Measurements from ENCODE around the gene MYEOV. TPM values are rescaled to one million over a fixed set of nuclear protein-coding genes. Genes with fewer than 3 reads are reported as not detected.

MYEOV gene
- total RNA-seq, 3 donors from 2014 or later (not counting 1 experiment from before 2014, with no cell fraction given) = 1.1 to 1.2 TPM; not detected in 1

DNA sequence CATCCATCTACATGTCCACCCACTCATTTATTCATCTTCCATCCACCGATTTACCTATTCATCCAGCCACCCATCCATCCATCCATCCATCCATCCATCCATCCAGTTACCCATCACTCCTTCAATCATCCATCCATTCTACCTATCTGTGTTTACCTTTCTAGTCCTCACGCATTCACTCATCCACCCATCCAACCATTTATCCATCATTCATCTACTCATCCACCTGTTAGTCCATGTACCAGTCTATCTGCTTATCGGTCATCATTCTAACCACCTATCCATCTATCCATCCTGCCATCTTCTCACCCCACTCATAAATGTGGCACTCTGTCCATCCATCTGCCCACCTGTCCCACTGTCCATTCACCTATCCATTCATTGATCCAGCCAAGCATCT, 21.9 kb upstream of the MYEOV start:
- ATAC-seq (no peak), DNase-seq (no peak)
- H3K36me3 Mint-ChIP-seq = no peaks in the 10 kb centered on the region
- no peaks in the 10 kb centered on the region for H3K4me1 Mint-ChIP-seq
- intact Hi-C loops (cut with micrococcal nuclease) = no loop called here
- H3K27me3 ChIP-seq (ENCODE audit: control insufficient read depth, insufficient read depth, low read length) = no peaks in the 10 kb centered on the region
- no peaks in the 10 kb centered on the region for H3K4me1 ChIP-seq (ENCODE audit: control insufficient read depth, insufficient read depth, low read length)
- 92% methylated on average over 3 of the region's 3 CpGs for WGBS (ENCODE audit: insufficient coverage)
- H3K4me3 Mint-ChIP-seq = no peak overlapping the region
- H3K4me3 ChIP-seq (ENCODE audit: low read length) = no peak overlapping the region
- no peaks in the 10 kb centered on the region for H3K9me3 Mint-ChIP-seq
- H3K27ac ChIP-seq (ENCODE audit: low read length) = no peak overlapping the region
- TF ChIP-seq, protein P1, sequence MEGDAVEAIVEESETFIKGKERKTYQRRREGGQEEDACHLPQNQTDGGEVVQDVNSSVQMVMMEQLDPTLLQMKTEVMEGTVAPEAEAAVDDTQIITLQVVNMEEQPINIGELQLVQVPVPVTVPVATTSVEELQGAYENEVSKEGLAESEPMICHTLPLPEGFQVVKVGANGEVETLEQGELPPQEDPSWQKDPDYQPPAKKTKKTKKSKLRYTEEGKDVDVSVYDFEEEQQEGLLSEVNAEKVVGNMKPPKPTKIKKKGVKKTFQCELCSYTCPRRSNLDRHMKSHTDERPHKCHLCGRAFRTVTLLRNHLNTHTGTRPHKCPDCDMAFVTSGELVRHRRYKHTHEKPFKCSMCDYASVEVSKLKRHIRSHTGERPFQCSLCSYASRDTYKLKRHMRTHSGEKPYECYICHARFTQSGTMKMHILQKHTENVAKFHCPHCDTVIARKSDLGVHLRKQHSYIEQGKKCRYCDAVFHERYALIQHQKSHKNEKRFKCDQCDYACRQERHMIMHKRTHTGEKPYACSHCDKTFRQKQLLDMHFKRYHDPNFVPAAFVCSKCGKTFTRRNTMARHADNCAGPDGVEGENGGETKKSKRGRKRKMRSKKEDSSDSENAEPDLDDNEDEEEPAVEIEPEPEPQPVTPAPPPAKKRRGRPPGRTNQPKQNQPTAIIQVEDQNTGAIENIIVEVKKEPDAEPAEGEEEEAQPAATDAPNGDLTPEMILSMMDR (IDR thresholded peaks at IDR 0.05) = no peak
- no peaks in the 10 kb centered on the region for H3K9me3 ChIP-seq (ENCODE audit: control insufficient read depth, insufficient read depth, low read length)
- H3K27me3 Mint-ChIP-seq (ENCODE audit: low read depth in 2 of 2) = peaks cover 0 to 7% of the 10 kb centered on the region in 2 donors
- no peak overlapping the region for H3K27ac Mint-ChIP-seq
- no peaks in the 10 kb centered on the region for H3K36me3 ChIP-seq (ENCODE audit: control insufficient read depth, insufficient read depth, low read length)

DNA sequence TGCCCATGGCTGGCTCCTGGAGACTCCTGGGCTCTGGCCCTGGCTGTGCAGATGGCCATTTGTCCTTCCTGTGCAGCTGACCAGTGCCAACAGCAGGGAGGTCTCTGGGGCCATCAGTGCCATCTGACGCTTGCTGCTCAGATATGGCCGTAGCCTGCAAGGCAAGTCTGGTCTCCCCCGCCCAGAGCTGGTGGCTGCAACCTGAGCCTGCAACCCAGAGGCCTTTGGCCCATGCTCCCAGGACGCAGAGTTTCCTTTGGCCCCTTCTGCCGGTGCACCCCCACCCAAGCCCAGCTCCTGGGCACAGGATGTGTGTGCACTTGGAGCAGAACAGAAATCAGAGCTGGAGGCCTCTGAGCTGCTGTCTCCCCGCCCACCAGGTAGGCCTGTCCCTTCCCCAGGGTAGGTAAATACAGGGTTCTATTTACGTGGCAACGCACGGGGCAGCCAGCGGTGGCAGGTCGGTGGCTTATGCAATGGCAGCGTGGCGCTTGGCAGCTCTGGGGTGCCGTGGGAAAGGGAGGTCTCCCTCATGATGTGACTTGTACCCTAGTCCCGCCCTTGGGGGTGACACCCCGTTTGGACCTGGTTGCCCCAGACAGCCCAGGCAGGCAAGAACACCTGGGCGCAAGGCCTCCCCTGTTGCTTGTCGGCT, 21.0 kb upstream of the MYEOV start:
- no peaks in the 10 kb centered on the region for H3K36me3 Mint-ChIP-seq

DNA sequence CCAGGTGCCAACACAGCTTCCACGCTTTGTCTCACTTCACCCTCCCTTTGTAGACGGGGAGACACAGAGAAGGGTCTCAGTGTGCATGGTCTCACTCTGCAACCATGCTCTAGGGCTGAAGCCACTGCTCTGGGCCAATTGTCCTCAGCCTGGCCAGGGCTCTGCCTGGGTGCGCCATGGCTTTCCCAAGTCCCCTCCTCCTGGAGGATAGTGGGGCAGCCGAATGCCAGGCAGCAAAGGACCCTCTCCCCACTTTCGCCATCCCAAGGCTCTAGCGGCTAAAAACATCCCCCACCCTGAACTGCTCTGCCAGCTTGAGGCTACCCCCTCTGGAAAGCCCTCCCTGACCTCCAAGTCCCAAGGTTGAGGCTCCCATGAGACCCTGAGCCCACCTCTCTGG, 20.4 kb upstream of the MYEOV start:
- H3K27ac ChIP-seq (ENCODE audit: low read length) = no peak overlapping the region
- TF ChIP-seq, protein P1 (IDR thresholded peaks at IDR 0.05) = no peak
- H3K4me3 ChIP-seq (ENCODE audit: low read length) = no peak overlapping the region
- H3K27me3 ChIP-seq (ENCODE audit: control insufficient read depth, insufficient read depth, low read length) = no peaks in the 10 kb centered on the region
- Mint-ChIP-seq H3K36me3 (no peaks in the 10 kb centered on the region), H3K9me3 (no peaks in the 10 kb centered on the region), H3K27ac (no peak overlapping the region), H3K4me1 (no peaks in the 10 kb centered on the region), H3K27me3 (ENCODE audit: low read depth in 2 of 2) (peaks cover 0 to 4% of the 10 kb centered on the region in 2 donors), H3K4me3 (no peak overlapping the region)
- no peaks in the 10 kb centered on the region for H3K4me1 ChIP-seq (ENCODE audit: control insufficient read depth, insufficient read depth, low read length)
- no peaks in the 10 kb centered on the region for H3K36me3 ChIP-seq (ENCODE audit: control insufficient read depth, insufficient read depth, low read length)
- 83% methylated on average over 6 of the region's 6 CpGs for WGBS (ENCODE audit: insufficient coverage)
- ATAC-seq (no peak), DNase-seq (no peak)
- intact Hi-C loops (cut with micrococcal nuclease) = no loop called here
- no peaks in the 10 kb centered on the region for H3K9me3 ChIP-seq (ENCODE audit: control insufficient read depth, insufficient read depth, low read length)

More for the DNA sequence above, 21.0 kb upstream of the MYEOV start:
- H3K4me3 ChIP-seq (ENCODE audit: low read length) = no peak overlapping the region
- Mint-ChIP-seq H3K9me3 (no peaks in the 10 kb centered on the region), H3K4me1 (no peaks in the 10 kb centered on the region), H3K27me3 (ENCODE audit: low read depth in 2 of 2) (peaks cover 0 to 4% of the 10 kb centered on the region in 2 donors), H3K4me3 (no peak overlapping the region), H3K27ac (no peak overlapping the region)
- intact Hi-C loops (cut with micrococcal nuclease) = no loop called here
- H3K9me3 ChIP-seq (ENCODE audit: control insufficient read depth, insufficient read depth, low read length) = no peaks in the 10 kb centered on the region
- WGBS (ENCODE audit: insufficient coverage) = 94% methylated on average over 18 of the region's 18 CpGs
- DNase-seq = no peak
- no peaks in the 10 kb centered on the region for H3K4me1 ChIP-seq (ENCODE audit: control insufficient read depth, insufficient read depth, low read length)
- no peak overlapping the region for H3K27ac ChIP-seq (ENCODE audit: low read length)
- TF ChIP-seq, protein P1 (IDR thresholded peaks at IDR 0.05) = no peak
- no peaks in the 10 kb centered on the region for H3K36me3 ChIP-seq (ENCODE audit: control insufficient read depth, insufficient read depth, low read length)
- ATAC-seq = no peak
- no peaks in the 10 kb centered on the region for H3K27me3 ChIP-seq (ENCODE audit: control insufficient read depth, insufficient read depth, low read length)

DNA sequence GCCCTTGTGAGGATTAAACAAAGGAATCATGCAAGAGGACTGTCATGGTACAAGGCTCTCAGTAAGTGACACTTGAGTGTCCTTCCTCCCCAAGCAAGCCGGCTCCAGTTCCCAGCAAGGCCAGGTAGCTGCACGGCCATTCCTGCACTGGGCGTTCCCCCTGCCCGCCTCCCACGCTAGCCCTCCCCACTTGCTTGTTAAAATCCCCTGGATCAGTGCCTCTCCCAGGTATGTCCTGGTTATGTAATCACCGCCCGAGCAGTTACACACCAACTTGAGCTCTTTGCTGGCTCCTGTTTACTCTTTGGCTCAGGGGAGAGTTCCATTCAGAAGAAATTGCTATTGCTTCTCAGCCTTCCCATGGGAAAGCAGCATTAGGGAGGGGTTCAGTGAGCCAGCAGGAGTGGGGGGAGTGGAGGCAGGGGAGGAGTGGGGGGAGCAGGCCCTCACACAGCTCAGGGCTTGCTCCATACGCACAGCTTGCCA, 19.4 kb upstream of the MYEOV start:
- TF ChIP-seq, protein P1 (IDR thresholded peaks at IDR 0.05) = no peak
- H3K9me3 Mint-ChIP-seq = no peaks in the 10 kb centered on the region

More for the DNA sequence above, 19.4 kb upstream of the MYEOV start:
- Mint-ChIP-seq H3K4me1 (no peaks in the 10 kb centered on the region), H3K27ac (no peak overlapping the region), H3K4me3 (no peak overlapping the region), H3K27me3 (ENCODE audit: low read depth in 2 of 2) (peaks cover 0 to 4% of the 10 kb centered on the region in 2 donors), H3K36me3 (no peaks in the 10 kb centered on the region)
- DNase-seq = no peak
- Histone ChIP-seq H3K9me3 (ENCODE audit: control insufficient read depth, insufficient read depth, low read length) (no peaks in the 10 kb centered on the region), H3K36me3 (ENCODE audit: control insufficient read depth, insufficient read depth, low read length) (no peaks in the 10 kb centered on the region), H3K4me3 (ENCODE audit: low read length) (no peak overlapping the region), H3K27ac (ENCODE audit: low read length) (no peak overlapping the region), H3K4me1 (ENCODE audit: control insufficient read depth, insufficient read depth, low read length) (no peaks in the 10 kb centered on the region), H3K27me3 (ENCODE audit: control insufficient read depth, insufficient read depth, low read length) (no peaks in the 10 kb centered on the region)
- 91% methylated on average over 7 of the region's 8 CpGs for WGBS (ENCODE audit: insufficient coverage)
- intact Hi-C loops (cut with micrococcal nuclease) = no loop called here
- ATAC-seq = no peak

All from natural killer cell (primary cell).